Measurements from ENCODE around the gene GPC5.

Gene GPC5

DNA sequence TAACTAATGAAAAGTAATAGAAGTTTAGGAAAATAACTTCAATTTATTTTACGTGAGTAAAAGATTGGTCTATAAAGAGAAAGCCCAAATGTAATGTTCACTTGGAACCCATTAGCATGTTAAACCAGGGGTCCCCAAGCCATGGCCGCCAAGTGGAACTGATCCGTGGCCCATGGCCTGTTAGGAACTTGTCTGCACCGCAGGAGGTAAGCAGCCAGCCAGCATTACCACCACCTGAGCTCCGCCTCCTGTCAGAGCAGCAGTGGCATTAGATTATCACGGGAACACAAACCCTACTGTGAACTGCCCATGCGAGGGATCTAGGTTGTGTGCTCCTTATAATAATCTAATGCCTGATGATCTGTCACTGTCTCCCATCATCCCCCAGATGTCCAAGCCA is 1009.4 kb downstream of the GPC5 start:
- H3K9ac ChIP-seq (ENCODE audit: low read length): no peak overlapping the region
- no peak overlapping the region for H3K4me3 ChIP-seq (ENCODE audit: insufficient read depth, low read length, poor library complexity, severe bottlenecking)
- no peaks in the 10 kb centered on the region for H3F3A ChIP-seq (ENCODE audit: insufficient read depth)
- H3K27ac ChIP-seq (ENCODE audit: low read depth, low read length): no peak overlapping the region
- no peaks in the 10 kb centered on the region for H3K79me2 ChIP-seq (ENCODE audit: insufficient read depth, low read length)
- no peak for TF ChIP-seq EZH2phosphoT487 (conservative IDR thresholded peaks at IDR 0.05; ENCODE audit: low read length)
- H3K36me3 ChIP-seq (ENCODE audit: low read length): no peaks in the 10 kb centered on the region
- 0 out of 2 replicates have a peak, but pooled peaks cover 4% of the 10 kb centered on the region for H3K9me2 ChIP-seq (replicated peaks; ENCODE audit: insufficient read depth, low read length)
- H3K4me2 ChIP-seq (ENCODE audit: low read depth, low read length, poor library complexity, severe bottlenecking): no peak overlapping the region
- H3K9me3 ChIP-seq (ENCODE audit: insufficient read depth, low read length): no peaks in the 10 kb centered on the region
- no peak overlapping the region for H2AFZ ChIP-seq (ENCODE audit: low read depth, low read length, severe bottlenecking)
- no peaks in the 10 kb centered on the region for H3K27me3 ChIP-seq (ENCODE audit: low read length)
- H4K20me1 ChIP-seq (ENCODE audit: low read depth, low read length): no peaks in the 10 kb centered on the region

DNA sequence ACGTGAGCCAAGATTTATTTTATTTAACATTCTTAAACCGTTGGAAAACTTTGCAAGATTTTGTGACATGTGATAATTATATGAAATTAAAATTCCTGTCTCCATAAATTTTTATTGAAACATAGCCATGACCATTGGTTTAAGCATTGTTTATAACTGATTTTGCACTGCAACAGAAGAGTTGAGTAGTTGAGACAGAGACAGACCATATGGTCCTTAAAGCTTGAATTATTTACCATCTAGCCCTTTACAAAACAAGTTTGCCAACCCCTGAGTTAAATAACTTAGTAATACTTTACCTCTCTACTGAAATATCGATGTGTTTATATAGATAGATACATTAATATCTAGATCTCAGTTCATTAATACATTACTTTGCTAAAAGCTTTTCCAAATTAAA is 1014.1 kb downstream of the GPC5 start:
- Histone ChIP-seq H3K79me2 (ENCODE audit: insufficient read depth, low read length) (no peaks in the 10 kb centered on the region), H4K20me1 (ENCODE audit: low read depth, low read length) (no peaks in the 10 kb centered on the region), H3F3A (ENCODE audit: insufficient read depth) (no peaks in the 10 kb centered on the region), H3K27me3 (ENCODE audit: low read length) (no peaks in the 10 kb centered on the region), H2AFZ (ENCODE audit: low read depth, low read length, severe bottlenecking) (no peak overlapping the region), H3K9ac (ENCODE audit: low read length) (no peak overlapping the region), H3K9me3 (ENCODE audit: insufficient read depth, low read length) (no peaks in the 10 kb centered on the region), H3K4me3 (ENCODE audit: insufficient read depth, low read length, poor library complexity, severe bottlenecking) (no peak overlapping the region), H3K27ac (ENCODE audit: low read depth, low read length) (no peak overlapping the region), H3K4me2 (ENCODE audit: low read depth, low read length, poor library complexity, severe bottlenecking) (no peak overlapping the region), H3K36me3 (ENCODE audit: low read length) (no peaks in the 10 kb centered on the region), H3K9me2 (replicated peaks; ENCODE audit: insufficient read depth, low read length) (0 out of 2 replicates have a peak, but pooled peaks cover 4% of the 10 kb centered on the region)
- no peak for TF ChIP-seq EZH2phosphoT487 (conservative IDR thresholded peaks at IDR 0.05; ENCODE audit: low read length)
- TF ChIP-seq, protein P1, sequence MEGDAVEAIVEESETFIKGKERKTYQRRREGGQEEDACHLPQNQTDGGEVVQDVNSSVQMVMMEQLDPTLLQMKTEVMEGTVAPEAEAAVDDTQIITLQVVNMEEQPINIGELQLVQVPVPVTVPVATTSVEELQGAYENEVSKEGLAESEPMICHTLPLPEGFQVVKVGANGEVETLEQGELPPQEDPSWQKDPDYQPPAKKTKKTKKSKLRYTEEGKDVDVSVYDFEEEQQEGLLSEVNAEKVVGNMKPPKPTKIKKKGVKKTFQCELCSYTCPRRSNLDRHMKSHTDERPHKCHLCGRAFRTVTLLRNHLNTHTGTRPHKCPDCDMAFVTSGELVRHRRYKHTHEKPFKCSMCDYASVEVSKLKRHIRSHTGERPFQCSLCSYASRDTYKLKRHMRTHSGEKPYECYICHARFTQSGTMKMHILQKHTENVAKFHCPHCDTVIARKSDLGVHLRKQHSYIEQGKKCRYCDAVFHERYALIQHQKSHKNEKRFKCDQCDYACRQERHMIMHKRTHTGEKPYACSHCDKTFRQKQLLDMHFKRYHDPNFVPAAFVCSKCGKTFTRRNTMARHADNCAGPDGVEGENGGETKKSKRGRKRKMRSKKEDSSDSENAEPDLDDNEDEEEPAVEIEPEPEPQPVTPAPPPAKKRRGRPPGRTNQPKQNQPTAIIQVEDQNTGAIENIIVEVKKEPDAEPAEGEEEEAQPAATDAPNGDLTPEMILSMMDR (IDR thresholded peaks at IDR 0.05; ENCODE audit: insufficient read depth, low read length, poor library complexity, severe bottlenecking): no peak

GRCh38 chr13:92412996-92413395 is 1014.6 kb downstream of the GPC5 start:
- H3F3A ChIP-seq (ENCODE audit: insufficient read depth): no peaks in the 10 kb centered on the region
- H2AFZ ChIP-seq (ENCODE audit: low read depth, low read length, severe bottlenecking): no peak overlapping the region
- H3K36me3 ChIP-seq (ENCODE audit: low read length): no peaks in the 10 kb centered on the region
- no peaks in the 10 kb centered on the region for H3K9me3 ChIP-seq (ENCODE audit: insufficient read depth, low read length)
- TF ChIP-seq, protein P1 (IDR thresholded peaks at IDR 0.05; ENCODE audit: insufficient read depth, low read length, poor library complexity, severe bottlenecking): no peak
- TF ChIP-seq EZH2phosphoT487 (conservative IDR thresholded peaks at IDR 0.05; ENCODE audit: low read length): no peak
- no peak overlapping the region for H3K4me3 ChIP-seq (ENCODE audit: insufficient read depth, low read length, poor library complexity, severe bottlenecking)
- H3K79me2 ChIP-seq (ENCODE audit: insufficient read depth, low read length): no peaks in the 10 kb centered on the region
- 0 out of 2 replicates have a peak, but pooled peaks cover 4% of the 10 kb centered on the region for H3K9me2 ChIP-seq (replicated peaks; ENCODE audit: insufficient read depth, low read length)
- no peak overlapping the region for H3K9ac ChIP-seq (ENCODE audit: low read length)
- H4K20me1 ChIP-seq (ENCODE audit: low read depth, low read length): no peaks in the 10 kb centered on the region
- H3K27ac ChIP-seq (ENCODE audit: low read depth, low read length): no peak overlapping the region
- no peak overlapping the region for H3K4me2 ChIP-seq (ENCODE audit: low read depth, low read length, poor library complexity, severe bottlenecking)
- H3K27me3 ChIP-seq (ENCODE audit: low read length): no peaks in the 10 kb centered on the region

DNA sequence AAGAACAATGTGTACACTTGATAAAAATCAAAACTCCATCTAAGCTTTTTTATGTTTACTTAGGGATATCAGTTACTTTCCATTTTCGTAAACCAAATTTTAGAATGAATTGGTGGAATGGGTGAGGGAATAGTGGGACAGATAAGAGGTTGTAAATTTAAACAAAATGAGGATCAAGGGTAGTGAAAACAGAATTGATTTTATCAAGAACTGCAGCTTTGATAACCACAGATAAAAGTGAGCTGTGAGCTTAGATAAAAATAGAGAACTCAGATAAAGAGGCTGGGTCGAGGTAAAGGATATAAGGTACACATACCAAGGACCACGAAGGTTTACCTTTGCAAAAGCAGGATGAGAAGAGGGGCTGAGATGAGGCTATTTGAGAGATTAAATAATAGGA is 1015.0 kb downstream of the GPC5 start:
- H3K27ac ChIP-seq (ENCODE audit: low read depth, low read length): no peak overlapping the region
- TF ChIP-seq EZH2phosphoT487 (conservative IDR thresholded peaks at IDR 0.05; ENCODE audit: low read length): no peak
- TF ChIP-seq, protein P1 (IDR thresholded peaks at IDR 0.05; ENCODE audit: insufficient read depth, low read length, poor library complexity, severe bottlenecking): no peak
- no peak overlapping the region for H2AFZ ChIP-seq (ENCODE audit: low read depth, low read length, severe bottlenecking)

More for the DNA sequence above, 1015.0 kb downstream of the GPC5 start:
- Histone ChIP-seq H4K20me1 (ENCODE audit: low read depth, low read length) (no peaks in the 10 kb centered on the region), H3K9me3 (ENCODE audit: insufficient read depth, low read length) (no peaks in the 10 kb centered on the region), H3K9me2 (replicated peaks; ENCODE audit: insufficient read depth, low read length) (0 out of 2 replicates have a peak, but pooled peaks cover 4% of the 10 kb centered on the region), H3F3A (ENCODE audit: insufficient read depth) (no peaks in the 10 kb centered on the region), H3K79me2 (ENCODE audit: insufficient read depth, low read length) (no peaks in the 10 kb centered on the region), H3K4me3 (ENCODE audit: insufficient read depth, low read length, poor library complexity, severe bottlenecking) (no peak overlapping the region), H3K9ac (ENCODE audit: low read length) (no peak overlapping the region), H3K36me3 (ENCODE audit: low read length) (no peaks in the 10 kb centered on the region), H3K27me3 (ENCODE audit: low read length) (no peaks in the 10 kb centered on the region), H3K4me2 (ENCODE audit: low read depth, low read length, poor library complexity, severe bottlenecking) (no peak overlapping the region)

Measured in SU-DHL-6 (cell line).